GM20431 (cell line): ENCODE results near the gene MORN1.

ENCODE experiments used
- in situ Hi-C: fragments of 300-500 bp; cut with MseI, MboI; formaldehyde crosslinking; loops from one replicate; pipeline ENCODE4 v1.15.0; 2020; ENCODE audit warnings: low sequenced_read_pairs; ENCODE audit not compliant: unreplicated experiment

The MORN1 gene

GRCh38 chr1:2314803-2315673, 76.3 kb downstream of the MORN1 start:
- in situ Hi-C loops = no loop called here

- in situ Hi-C loops = no loop called here
These were observed 77.0 kb downstream of the MORN1 start for GRCh38 chr1:2314273-2314802.

- in situ Hi-C loops = no loop called here
These were observed 77.6 kb downstream of the MORN1 start for GRCh38 chr1:2313651-2314261.

- in situ Hi-C loops = no loop called here
These were observed 78.6 kb downstream of the MORN1 start for GRCh38 chr1:2312515-2313301.

GRCh38 chr1:2312160-2312514, 79.2 kb downstream of the MORN1 start:
- in situ Hi-C loops = no loop called here

GRCh38 chr1:2311184-2312032, 79.9 kb downstream of the MORN1 start:
- in situ Hi-C loops = no loop called here

- in situ Hi-C loops = no loop called here
These were observed 80.8 kb downstream of the MORN1 start for GRCh38 chr1:2310332-2311183.

GRCh38 chr1:2308844-2309243, 82.5 kb downstream of the MORN1 start:
- in situ Hi-C loops = no loop called here

GRCh38 chr1:2307972-2308371, 83.4 kb downstream of the MORN1 start:
- in situ Hi-C loops = no loop called here

- in situ Hi-C loops = no loop called here
These were observed 84.2 kb downstream of the MORN1 start for GRCh38 chr1:2307064-2307605.

- in situ Hi-C loops = no loop called here
These were observed 85.0 kb downstream of the MORN1 start for GRCh38 chr1:2306151-2306978.

- in situ Hi-C loops = no loop called here
These were observed 86.3 kb downstream of the MORN1 start for GRCh38 chr1:2304921-2305681.

GRCh38 chr1:2304282-2304681, 87.1 kb downstream of the MORN1 start:
- in situ Hi-C loops = no loop called here

- in situ Hi-C loops = no loop called here
These were observed 87.6 kb downstream of the MORN1 start for GRCh38 chr1:2303781-2304180.

GRCh38 chr1:2303016-2303775, 88.2 kb downstream of the MORN1 start:
- in situ Hi-C loops = no loop called here

GRCh38 chr1:2302292-2302925, 88.9 kb downstream of the MORN1 start:
- in situ Hi-C loops = no loop called here
